H9 (cell line): ENCODE measurements around the gene CCNY. TPM values are rescaled to one million over a fixed set of nuclear protein-coding genes. Genes with fewer than 3 reads are reported as not detected.

Experiments
- DNase-seq: peaks from one replicate; pipeline ENCODE4 v3.0.0-alpha.2; 2017
- H2AFZ ChIP-seq: one replicate; pipeline ENCODE4 v1.6.1; 2013; ENCODE audit warnings: mild to moderate bottlenecking, low read length, control low read depth, moderate library complexity
- H2AK5ac ChIP-seq: 2 replicates; pipeline ENCODE4 v1.6.1; 2013; ENCODE audit warnings: low read length, control low read depth, mixed read lengths; ENCODE audit not compliant: insufficient read length
- H2BK120ac ChIP-seq: one replicate; pipeline ENCODE4 v1.6.1; 2013; ENCODE audit warnings: low read depth, mild to moderate bottlenecking, low read length, control low read depth, inconsistent platforms; ENCODE audit not compliant: poor library complexity, severe bottlenecking
- H2BK12ac ChIP-seq: 2 replicates; pipeline ENCODE4 v1.6.1; 2013; ENCODE audit warnings: low read length, control low read depth, mixed read lengths, low read depth; ENCODE audit not compliant: insufficient read length
- H2BK15ac ChIP-seq: 2 replicates; pipeline ENCODE4 v1.6.1; 2013; ENCODE audit warnings: low read depth, low read length, control low read depth
- H2BK20ac ChIP-seq: one replicate; pipeline ENCODE4 v1.6.1; 2013; ENCODE audit warnings: low read depth, mild to moderate bottlenecking, low read length, control low read depth, inconsistent platforms; ENCODE audit not compliant: poor library complexity, severe bottlenecking
- H2BK5ac ChIP-seq: 2 replicates; pipeline ENCODE4 v1.6.1; 2013; ENCODE audit warnings: low read length, control low read depth, mixed read lengths; ENCODE audit not compliant: insufficient read length
- H3K14ac ChIP-seq: 2 replicates; pipeline ENCODE4 v1.6.1; 2013; ENCODE audit warnings: low read length, control low read depth; ENCODE audit not compliant: insufficient read depth
- H3K18ac ChIP-seq: 2 replicates; pipeline ENCODE4 v1.6.1; 2013; ENCODE audit warnings: low read depth, mild to moderate bottlenecking, mixed read lengths, low read length, control low read depth; ENCODE audit not compliant: insufficient read length
- H3K23ac ChIP-seq: 2 replicates; pipeline ENCODE4 v1.6.1; 2013; ENCODE audit warnings: low read length, control low read depth, mixed read lengths, low read depth; ENCODE audit not compliant: insufficient read length
- H3K23me2 ChIP-seq: 2 replicates; pipeline ENCODE4 v1.6.1; 2013; ENCODE audit warnings: low read depth, mild to moderate bottlenecking, mixed read lengths, low read length, control low read depth; ENCODE audit not compliant: insufficient read length, poor library complexity, severe bottlenecking
- H3K27ac ChIP-seq: 2 replicates; pipeline ENCODE4 v1.5.1; 2013; ENCODE audit warnings: low read length, control low read depth, mixed read lengths, low read depth; ENCODE audit not compliant: insufficient read length
- H3K27me3 ChIP-seq: 2 replicates; pipeline ENCODE4 v1.6.1; 2013; ENCODE audit warnings: low read length, control low read depth, inconsistent platforms; ENCODE audit not compliant: insufficient read depth
- H3K4ac ChIP-seq: 2 replicates; pipeline ENCODE4 v1.6.1; 2013; ENCODE audit warnings: low read depth, mild to moderate bottlenecking, control low read depth, inconsistent platforms, low read length, moderate library complexity
- H3K4me1 ChIP-seq: 2 replicates; pipeline ENCODE4 v1.6.1; 2013; ENCODE audit warnings: low read length, control low read depth, inconsistent platforms; ENCODE audit not compliant: insufficient read depth
- H3K4me2 ChIP-seq: 2 replicates; pipeline ENCODE4 v1.6.1; 2013; ENCODE audit warnings: low read length, control low read depth, mixed read lengths; ENCODE audit not compliant: insufficient read length, insufficient read depth
- H3K56ac ChIP-seq: 2 replicates; pipeline ENCODE4 v1.6.1; 2013; ENCODE audit warnings: low read depth, mild to moderate bottlenecking, mixed read lengths, low read length, control low read depth; ENCODE audit not compliant: insufficient read length
- H3K79me1 ChIP-seq: 2 replicates; pipeline ENCODE4 v1.6.1; 2013; ENCODE audit warnings: low read depth, mild to moderate bottlenecking, moderate library complexity, low read length, control low read depth, inconsistent platforms; ENCODE audit not compliant: insufficient read depth, poor library complexity, severe bottlenecking
- H3K79me2 ChIP-seq: 2 replicates; pipeline ENCODE4 v1.6.1; 2013; ENCODE audit warnings: low read length, control low read depth, inconsistent platforms; ENCODE audit not compliant: insufficient read depth
- H3K9ac ChIP-seq: 2 replicates; pipeline ENCODE4 v1.6.1; 2013; ENCODE audit warnings: low read length, control low read depth, mixed read lengths; ENCODE audit not compliant: insufficient read length; ENCODE audit errors: extremely low read depth
- H3K9me3 ChIP-seq: one replicate; pipeline ENCODE4 v1.6.1; 2013; ENCODE audit warnings: low read depth, low read length, inconsistent platforms; ENCODE audit not compliant: control insufficient read depth
- H3T11ph ChIP-seq: one replicate; pipeline ENCODE4 v1.6.1; 2013; ENCODE audit warnings: mild to moderate bottlenecking, low read length, control low read depth, inconsistent platforms
- H4K20me1 ChIP-seq: one replicate; pipeline ENCODE4 v1.6.1; 2013; ENCODE audit not compliant: control insufficient read depth, insufficient read length, insufficient read depth
- H4K5ac ChIP-seq: 2 replicates; pipeline ENCODE4 v1.6.1; 2013; ENCODE audit warnings: low read depth, mild to moderate bottlenecking, mixed read lengths, low read length, control low read depth; ENCODE audit not compliant: insufficient read length
- H4K8ac ChIP-seq: replicated peaks from 2 replicates; pipeline ENCODE4 v1.6.1; 2013; ENCODE audit warnings: low read length, control low read depth, mixed read lengths, low read depth; ENCODE audit not compliant: insufficient read length
- H4K91ac ChIP-seq: 2 replicates; pipeline ENCODE4 v1.6.1; 2013; ENCODE audit warnings: low read depth, mild to moderate bottlenecking, moderate library complexity, mixed read lengths, low read length, control low read depth; ENCODE audit not compliant: insufficient read length
- H3K27ac Mint-ChIP-seq, 3 experiments: 2 replicates in 2 of 3; 3 replicates in 1 of 3; pipeline ENCODE4 v1.8.0; 2020 to 2021; ENCODE audit warnings: mixed read lengths in 3 of 3, mild to moderate bottlenecking in 1 of 3, moderate library complexity in 1 of 3
- H3K27me3 Mint-ChIP-seq: 2 replicates; pipeline ENCODE4 v1.8.0; 2021; ENCODE audit warnings: low read depth, mild to moderate bottlenecking, moderate library complexity, mixed read lengths
- H3K36me3 Mint-ChIP-seq, 3 experiments: 2 replicates in 2 of 3; 3 replicates in 1 of 3; pipeline ENCODE4 v1.8.0; 2020 to 2021; ENCODE audit warnings: low read depth in 3 of 3, mixed read lengths in 3 of 3; ENCODE audit not compliant: insufficient read depth in 1 of 3
- H3K4me1 Mint-ChIP-seq, 2 experiments: 2 replicates each; pipeline ENCODE4 v1.8.0; 2020; ENCODE audit warnings: mixed read lengths in 2 of 2
- H3K4me3 Mint-ChIP-seq, 2 experiments: 2 replicates in 1 of 2; 3 replicates in 1 of 2; pipeline ENCODE4 v1.8.0; 2020 to 2021; ENCODE audit warnings: mild to moderate bottlenecking in 2 of 2, mixed read lengths in 2 of 2, moderate library complexity in 1 of 2
- H3K9me3 Mint-ChIP-seq, 2 experiments: 2 replicates in 1 of 2; 3 replicates in 1 of 2; pipeline ENCODE4 v1.8.0; 2020; ENCODE audit warnings: mild to moderate bottlenecking in 2 of 2, mixed read lengths in 2 of 2, moderate library complexity in 1 of 2
- CTCF ChIP-seq: fragments of 200-600 bp; sonication (generic); conservative IDR thresholded peaks from 3 replicates; pipeline ENCODE4 v1.8.0; 2021; ENCODE audit warnings: antibody characterized with exemption, mild to moderate bottlenecking
- WGBS: extraction: QIAGEN DNeasy Blood & Tissue Kit; methylation state at CpG from one replicate; pipeline ENCODE4 v1.1.7; 2013; ENCODE audit warnings: missing lambda C conversion rate, low lambda C conversion rate, mixed read lengths; ENCODE audit not compliant: insufficient read length; ENCODE audit errors: extremely low coverage; 5-methylcytosine and 5-hydroxymethylcytosine counted together
- total RNA-seq: library from RNA; stranded (reverse); gene quantifications from 2 replicates; pipeline ENCODE4 v1.2.1, GENCODE V29; 2021

The CCNY gene
- total RNA-seq, 1 experiment from 2014 or later = 62.1 TPM

GRCh38 chr10:35417313-35417625 is 81.0 kb downstream of the CCNY start:
- no peaks in the 10 kb centered on the region for H3K36me3 Mint-ChIP-seq
- H3K4me1 ChIP-seq = peaks cover 16% of the 10 kb centered on the region
- no peak overlapping the region; a peak in 1 of 7 replicates for H3K27ac Mint-ChIP-seq

More at GRCh38 chr10:35417313-35417625, 81.0 kb downstream of the CCNY start:
- no peak overlapping the region for H3K23ac ChIP-seq
- H4K5ac ChIP-seq = no peak overlapping the region
- Mint-ChIP-seq H3K4me3 (no peak overlapping the region), H3K27me3 (no peaks in the 10 kb centered on the region), H3K4me1 (peaks cover 45 to 61% of the 10 kb centered on the region in 2 experiments), H3K9me3 (no peaks in the 10 kb centered on the region)
- H2AFZ ChIP-seq = no peak overlapping the region
- H4K8ac ChIP-seq = no peak overlapping the region
- H2AK5ac ChIP-seq = no peak overlapping the region
- no peaks in the 10 kb centered on the region for H3K27me3 ChIP-seq
- H4K91ac ChIP-seq = no peak overlapping the region
- H3K23me2 ChIP-seq = no peaks in the 10 kb centered on the region
- WGBS = no CpG with 5 or more reads among the region's 1 CpG
- H3K4me2 ChIP-seq = no peak overlapping the region
- H2BK15ac ChIP-seq = no peak overlapping the region
- peaks cover 3% of the 10 kb centered on the region for H3K79me1 ChIP-seq
- no peak overlapping the region for H3K56ac ChIP-seq
- no peak overlapping the region for H2BK20ac ChIP-seq
- peaks cover 9% of the 10 kb centered on the region; the same call in 1 of the 2 replicates for H3K79me2 ChIP-seq
- H3T11ph ChIP-seq = no peak overlapping the region
- H2BK12ac ChIP-seq = no peak overlapping the region
- H3K14ac ChIP-seq = peak overlapping the region; percentile 34; the same call in 1 of the 2 replicates
- no peak overlapping the region for H3K18ac ChIP-seq
- no peak overlapping the region for H3K4ac ChIP-seq
- no peak for DNase-seq
- H3K9ac ChIP-seq = no peak overlapping the region
- H3K9me3 ChIP-seq = no peaks in the 10 kb centered on the region
- H2BK5ac ChIP-seq = no peak overlapping the region
- H3K27ac ChIP-seq = no peak overlapping the region
- H2BK120ac ChIP-seq = no peak overlapping the region
- no peaks in the 10 kb centered on the region for H4K20me1 ChIP-seq
- TF ChIP-seq CTCF = no peak
